Chondrocyte (in vitro differentiated cells): ENCODE results near the gene GRAMD2B. TPM values are rescaled to one million over a fixed set of nuclear protein-coding genes. Genes with fewer than 3 reads are reported as not detected.
A peak's percentile ranks its signal among the peaks of the same experiment; 100 is the strongest.

Source experiments
- DNase-seq: peaks from one replicate; pipeline ENCODE4 v3.0.0; 2021; ENCODE audit warnings: mixed read lengths, low spot score
- H3K27ac Mint-ChIP-seq: one replicate; pipeline ENCODE4 v1.8.0; 2021; ENCODE audit warnings: mild to moderate bottlenecking, moderate library complexity, mixed read lengths; ENCODE audit not compliant: unreplicated experiment
- H3K27me3 Mint-ChIP-seq: 2 replicates; pipeline ENCODE4 v1.8.0; 2021; ENCODE audit warnings: low read depth, mixed read lengths
- H3K36me3 Mint-ChIP-seq: 2 replicates; pipeline ENCODE4 v1.8.0; 2021; ENCODE audit warnings: low read depth, mixed read lengths
- H3K4me1 Mint-ChIP-seq: 2 replicates; pipeline ENCODE4 v1.8.0; 2021; ENCODE audit warnings: low read depth, mild to moderate bottlenecking, mixed read lengths
- H3K4me3 Mint-ChIP-seq: one replicate; pipeline ENCODE4 v1.8.0; 2021; ENCODE audit warnings: mild to moderate bottlenecking, moderate library complexity, mixed read lengths; ENCODE audit not compliant: unreplicated experiment
- H3K9me3 Mint-ChIP-seq: 2 replicates; pipeline ENCODE4 v1.8.0; 2021; ENCODE audit warnings: low read depth, mixed read lengths
- total RNA-seq: library from RNA; stranded (reverse); gene quantifications from 3 replicates; pipeline ENCODE4 v1.2.1, GENCODE V29; 2021
- TF ChIP-seq, protein P1 (sequence below): fragments of 200-600 bp; sonication (generic); IDR thresholded peaks from 2 replicates; pipeline ENCODE4 v1.5.0; 2021; ENCODE audit warnings: antibody characterized with exemption, mild to moderate bottlenecking, moderate library complexity

GRAMD2B gene
- total RNA-seq, 1 donor from 2014 or later, result 72.4 TPM

DNA sequence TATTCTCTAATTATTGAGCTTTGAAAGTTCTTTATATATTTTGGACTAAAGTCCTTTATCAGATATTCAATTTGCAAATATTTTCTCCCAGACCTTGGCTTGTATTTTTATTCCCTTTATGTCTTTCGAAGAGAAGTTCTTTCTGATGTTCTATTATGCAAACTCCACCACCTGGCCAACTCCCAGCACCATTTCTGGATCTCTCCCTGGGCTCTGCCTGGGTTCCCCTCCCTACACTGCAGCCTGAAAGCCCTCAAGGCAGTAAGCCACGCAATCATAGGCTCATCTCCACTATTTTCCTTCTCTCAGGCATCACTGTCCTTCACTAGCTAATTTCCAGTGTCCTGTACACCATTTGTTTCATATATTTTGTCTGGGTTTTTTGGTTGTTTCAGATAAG lies 76.1 kb downstream of the GRAMD2B start:
- H3K4me1 Mint-ChIP-seq, result peaks cover 22% of the 10 kb centered on the region
- TF ChIP-seq, protein P1, sequence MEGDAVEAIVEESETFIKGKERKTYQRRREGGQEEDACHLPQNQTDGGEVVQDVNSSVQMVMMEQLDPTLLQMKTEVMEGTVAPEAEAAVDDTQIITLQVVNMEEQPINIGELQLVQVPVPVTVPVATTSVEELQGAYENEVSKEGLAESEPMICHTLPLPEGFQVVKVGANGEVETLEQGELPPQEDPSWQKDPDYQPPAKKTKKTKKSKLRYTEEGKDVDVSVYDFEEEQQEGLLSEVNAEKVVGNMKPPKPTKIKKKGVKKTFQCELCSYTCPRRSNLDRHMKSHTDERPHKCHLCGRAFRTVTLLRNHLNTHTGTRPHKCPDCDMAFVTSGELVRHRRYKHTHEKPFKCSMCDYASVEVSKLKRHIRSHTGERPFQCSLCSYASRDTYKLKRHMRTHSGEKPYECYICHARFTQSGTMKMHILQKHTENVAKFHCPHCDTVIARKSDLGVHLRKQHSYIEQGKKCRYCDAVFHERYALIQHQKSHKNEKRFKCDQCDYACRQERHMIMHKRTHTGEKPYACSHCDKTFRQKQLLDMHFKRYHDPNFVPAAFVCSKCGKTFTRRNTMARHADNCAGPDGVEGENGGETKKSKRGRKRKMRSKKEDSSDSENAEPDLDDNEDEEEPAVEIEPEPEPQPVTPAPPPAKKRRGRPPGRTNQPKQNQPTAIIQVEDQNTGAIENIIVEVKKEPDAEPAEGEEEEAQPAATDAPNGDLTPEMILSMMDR, result no peak
- no peaks in the 10 kb centered on the region for H3K27me3 Mint-ChIP-seq
- no peaks in the 10 kb centered on the region for H3K9me3 Mint-ChIP-seq
- no peak for DNase-seq
- H3K36me3 Mint-ChIP-seq, result peaks cover 20% of the 10 kb centered on the region
- no peak overlapping the region for H3K27ac Mint-ChIP-seq
- no peak overlapping the region for H3K4me3 Mint-ChIP-seq

DNA sequence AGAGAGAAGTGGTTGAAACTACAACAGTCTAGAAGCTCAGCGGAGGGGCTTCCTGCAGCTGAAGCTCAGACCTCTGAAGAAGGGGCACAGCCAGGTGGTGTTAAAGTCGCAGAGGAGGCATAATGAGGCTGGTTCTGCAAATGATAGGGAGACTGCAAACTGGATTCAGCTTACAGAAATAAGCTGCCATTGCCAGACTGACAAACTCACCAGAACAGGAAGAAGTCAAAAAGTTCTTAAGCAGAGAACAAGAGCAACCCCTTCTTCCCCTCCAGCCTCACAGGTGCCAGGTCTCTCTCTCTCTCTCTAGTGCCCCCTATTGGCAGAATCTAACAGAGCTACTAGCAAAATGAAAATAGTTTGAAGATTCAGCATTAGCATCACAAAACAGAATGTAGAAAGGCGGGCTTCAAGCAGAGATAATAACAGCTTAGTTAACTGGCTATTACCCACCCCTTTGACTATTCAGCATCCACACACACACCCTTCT lies 76.7 kb downstream of the GRAMD2B start:
- H3K4me1 Mint-ChIP-seq, result peaks cover 24% of the 10 kb centered on the region
- no peak for DNase-seq
- no peak overlapping the region for H3K4me3 Mint-ChIP-seq
- no peak overlapping the region for H3K27ac Mint-ChIP-seq
- H3K36me3 Mint-ChIP-seq, result peaks cover 19% of the 10 kb centered on the region
- TF ChIP-seq, protein P1, result peak; percentile 73
- no peaks in the 10 kb centered on the region for H3K9me3 Mint-ChIP-seq
- H3K27me3 Mint-ChIP-seq, result no peaks in the 10 kb centered on the region

DNA sequence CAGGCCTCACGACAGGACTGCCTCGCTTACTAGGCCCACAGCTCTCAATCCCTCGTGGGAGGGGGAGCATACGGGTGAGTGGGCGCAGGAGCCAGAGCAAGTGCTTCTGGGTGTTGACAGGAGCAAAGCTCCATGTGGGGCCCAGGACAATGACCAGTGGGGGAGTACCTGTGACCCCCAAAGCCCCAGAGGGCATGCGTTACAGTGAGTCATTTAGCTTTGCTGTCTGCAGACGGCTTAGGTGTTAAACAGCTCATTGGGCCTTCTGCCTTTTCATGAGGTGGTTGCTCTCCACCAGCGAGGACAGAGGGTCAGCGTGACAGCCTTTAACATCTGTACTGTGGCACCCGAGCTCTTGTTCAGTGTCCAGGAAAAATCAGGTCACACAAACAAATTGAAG lies 78.2 kb downstream of the GRAMD2B start:
- Mint-ChIP-seq H3K4me3 (no peak overlapping the region), H3K4me1 (peaks cover 20% of the 10 kb centered on the region), H3K27me3 (no peaks in the 10 kb centered on the region), H3K9me3 (no peaks in the 10 kb centered on the region), H3K27ac (peak overlapping the region; percentile 13), H3K36me3 (peaks cover 10% of the 10 kb centered on the region)
- no peak for DNase-seq
- TF ChIP-seq, protein P1, result no peak

DNA sequence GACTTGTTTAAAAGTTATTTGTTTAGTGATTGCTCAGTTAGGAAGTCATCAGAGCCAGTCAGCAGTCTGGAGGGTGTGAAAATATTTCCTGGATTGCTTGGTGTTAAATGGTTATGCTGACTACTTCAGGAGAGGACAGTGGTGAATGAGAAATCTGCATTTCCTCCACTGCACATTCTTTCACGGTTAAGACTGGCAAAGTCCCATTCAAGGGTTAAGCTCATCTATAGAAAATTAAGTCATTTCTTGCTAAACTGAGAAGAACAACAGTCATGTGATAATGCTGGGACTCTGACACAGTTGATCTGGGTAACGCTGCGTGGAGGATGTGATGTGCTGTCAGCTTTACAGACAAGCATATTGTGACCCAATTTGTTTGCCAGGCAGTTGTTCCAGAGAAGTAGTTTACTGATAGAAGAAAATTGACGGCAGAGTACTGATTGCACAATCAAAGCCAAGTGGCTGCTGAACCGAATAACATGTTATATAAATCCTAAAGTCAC lies 80.4 kb downstream of the GRAMD2B start:
- Mint-ChIP-seq H3K9me3 (no peaks in the 10 kb centered on the region), H3K4me1 (peaks cover 18% of the 10 kb centered on the region), H3K4me3 (no peak overlapping the region), H3K36me3 (peaks cover 3% of the 10 kb centered on the region), H3K27ac (peak overlapping the region; percentile 82), H3K27me3 (no peaks in the 10 kb centered on the region)
- no peak for DNase-seq
- TF ChIP-seq, protein P1, result no peak

DNA sequence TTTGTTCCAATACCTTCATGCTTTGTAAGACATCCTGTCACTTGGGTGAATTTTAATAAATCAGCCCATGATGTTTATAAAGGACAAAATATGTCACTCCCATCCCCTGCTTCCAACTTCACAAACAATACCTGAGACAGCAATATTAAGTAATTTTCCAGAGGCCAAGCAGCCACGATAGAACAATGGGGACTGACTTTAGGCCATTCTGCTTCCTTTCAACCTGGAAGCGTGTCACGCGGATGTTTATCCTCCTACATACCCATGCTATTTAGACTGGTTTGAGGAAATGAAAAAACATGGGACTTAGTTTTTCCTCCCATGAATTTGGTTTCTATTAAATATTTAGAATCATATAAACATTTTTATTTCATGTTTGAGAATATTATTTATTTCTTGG lies 82.9 kb downstream of the GRAMD2B start:
- Mint-ChIP-seq H3K4me3 (no peak overlapping the region), H3K9me3 (no peaks in the 10 kb centered on the region), H3K27me3 (no peaks in the 10 kb centered on the region), H3K36me3 (no peaks in the 10 kb centered on the region), H3K27ac (no peak overlapping the region), H3K4me1 (peaks cover 26% of the 10 kb centered on the region)
- TF ChIP-seq, protein P1, result no peak
- DNase-seq, result no peak
